Eye (tissue), 1 donor: ENCODE results near the gene IPPK.
"Not testable (repeated sequence)": the region's sequence is repeated elsewhere in the genome, so short reads cannot be mapped to it uniquely, and the experiment has no call there.

Experiments used
- DNase-seq: peaks from one replicate; pipeline ENCODE4 v3.0.0-alpha.2; 2015

IPPK gene

GRCh38 chr9:92613268-92614122 is 56.4 kb downstream of the IPPK start:
- DNase-seq = no peak

- DNase-seq = no peak
Measured at GRCh38 chr9:92612816-92613215, 57.1 kb downstream of the IPPK start.

DNA sequence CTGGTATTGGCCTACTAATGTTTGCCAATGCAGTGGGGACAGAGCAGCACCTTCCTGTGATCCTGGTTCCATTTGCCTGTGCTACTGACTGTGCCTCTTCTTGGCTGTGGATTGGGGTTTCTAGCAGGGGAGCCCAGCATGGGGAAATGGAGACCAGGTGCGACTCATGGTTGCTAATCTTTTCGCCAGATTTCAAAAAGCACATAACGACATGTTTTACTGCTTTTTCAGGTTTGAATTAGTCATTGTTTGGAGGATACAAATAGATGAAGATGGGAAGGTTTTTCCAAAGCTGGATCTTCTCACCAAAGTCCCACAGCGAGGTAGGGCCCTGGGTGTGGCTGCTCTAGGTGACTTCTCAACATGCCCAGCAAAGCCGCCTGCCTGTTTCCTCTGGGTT is 57.6 kb downstream of the IPPK start:
- no peak for DNase-seq

- no peak for DNase-seq
Measured at GRCh38 chr9:92611621-92612285, 58.2 kb downstream of the IPPK start.

DNA sequence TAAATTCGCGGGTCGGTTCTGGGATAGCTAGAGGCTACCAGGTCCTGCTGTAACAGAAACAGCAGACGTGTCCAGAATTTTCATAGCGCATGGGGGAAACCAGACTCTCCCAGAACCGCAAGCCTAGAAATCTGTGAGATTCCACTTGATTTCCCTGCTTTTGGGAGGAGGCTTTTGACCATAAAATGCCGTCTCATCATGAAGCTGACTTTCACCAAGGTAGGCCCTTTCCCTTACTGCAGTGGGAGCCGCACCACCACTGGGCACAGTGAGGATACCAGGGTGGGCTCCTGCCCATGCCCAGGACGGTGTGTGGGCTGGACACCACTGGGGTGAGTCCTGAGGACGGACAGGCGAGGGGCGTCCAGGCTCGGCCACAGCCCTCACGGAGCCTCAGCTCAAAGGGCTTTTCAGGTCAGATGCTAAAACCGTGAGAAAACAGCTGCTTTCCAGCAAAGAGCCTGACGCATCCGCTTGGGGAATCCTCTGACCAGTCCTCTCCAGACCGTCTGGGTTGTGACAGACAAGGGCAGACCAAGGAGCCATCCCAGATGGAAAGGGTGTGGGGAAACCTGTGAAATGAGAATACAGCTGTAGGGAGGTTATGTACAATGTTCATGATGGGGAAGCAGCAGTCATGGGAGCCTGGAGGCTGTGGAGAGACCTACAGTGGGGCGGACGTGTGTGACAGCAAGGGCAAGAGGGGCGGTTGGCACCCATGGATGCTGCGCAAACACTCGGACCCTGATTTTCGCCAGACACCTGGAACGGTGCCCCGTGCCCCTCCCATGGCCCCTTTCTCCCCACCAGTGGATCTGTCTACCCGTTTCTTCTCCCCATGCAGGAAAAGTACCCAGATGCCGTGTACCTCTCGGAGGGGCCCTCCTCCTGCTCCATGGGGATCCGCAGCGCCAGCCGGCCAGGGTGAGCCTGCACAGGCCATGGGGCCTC is 59.2 kb downstream of the IPPK start:
- DNase-seq = no peak

GRCh38 chr9:92608909-92609445 is 61.0 kb downstream of the IPPK start:
- peak; percentile 57 for DNase-seq

DNA sequence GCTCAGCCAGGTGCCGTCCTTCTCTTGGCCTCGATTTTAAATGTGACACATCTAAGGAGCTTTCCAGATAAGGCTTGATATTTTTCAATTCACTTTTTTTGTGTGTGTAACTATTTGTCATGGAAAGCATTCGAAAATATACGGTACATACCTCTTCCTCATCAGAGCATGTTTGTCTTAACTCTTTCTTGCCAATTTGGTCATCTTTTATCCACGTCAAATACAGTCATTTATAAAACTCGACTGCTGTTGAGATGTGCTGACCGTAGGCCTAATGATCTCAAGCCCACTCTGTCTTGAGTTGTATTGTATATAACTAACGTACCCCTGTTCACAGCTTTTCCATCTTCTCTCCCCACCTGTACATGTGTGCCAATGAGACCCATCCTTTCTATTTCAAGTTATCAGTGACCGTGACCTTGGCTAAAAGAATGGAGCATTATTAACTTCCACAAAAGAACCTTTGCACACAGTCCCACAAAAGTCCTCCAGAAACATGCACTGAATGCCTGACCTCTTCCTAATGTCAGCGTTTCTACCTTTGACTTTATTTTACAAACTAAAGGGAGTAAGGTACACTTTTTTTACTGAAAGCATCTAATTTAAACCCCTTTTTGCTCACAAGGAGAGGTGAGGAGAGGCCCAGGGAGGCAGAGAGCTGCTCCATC is 61.6 kb downstream of the IPPK start:
- DNase-seq = no peak

DNA sequence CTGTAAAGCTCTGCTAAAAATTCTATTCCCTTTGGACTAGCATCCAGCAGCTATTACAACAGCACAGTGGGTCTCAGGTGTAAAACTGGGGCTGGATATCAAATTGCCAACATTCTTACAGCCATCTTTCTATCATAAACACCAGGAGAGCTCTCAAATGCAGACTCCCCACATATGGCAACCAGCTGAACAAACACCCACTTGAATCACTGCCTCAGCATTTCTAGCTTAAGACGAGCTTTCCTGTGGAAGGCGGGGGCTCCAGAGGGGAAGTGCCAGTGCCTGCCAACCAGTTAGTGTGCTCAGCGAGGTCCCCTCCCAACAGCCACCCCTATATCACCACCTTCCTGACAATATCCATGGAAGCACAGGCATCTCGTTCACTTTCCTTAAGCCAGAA is 62.2 kb downstream of the IPPK start:
- peak; percentile 83 for DNase-seq

GRCh38 chr9:92607088-92607487 is 62.8 kb downstream of the IPPK start:
- DNase-seq = no peak

GRCh38 chr9:92605224-92605623 is 64.7 kb downstream of the IPPK start:
- DNase-seq = no peak

DNA sequence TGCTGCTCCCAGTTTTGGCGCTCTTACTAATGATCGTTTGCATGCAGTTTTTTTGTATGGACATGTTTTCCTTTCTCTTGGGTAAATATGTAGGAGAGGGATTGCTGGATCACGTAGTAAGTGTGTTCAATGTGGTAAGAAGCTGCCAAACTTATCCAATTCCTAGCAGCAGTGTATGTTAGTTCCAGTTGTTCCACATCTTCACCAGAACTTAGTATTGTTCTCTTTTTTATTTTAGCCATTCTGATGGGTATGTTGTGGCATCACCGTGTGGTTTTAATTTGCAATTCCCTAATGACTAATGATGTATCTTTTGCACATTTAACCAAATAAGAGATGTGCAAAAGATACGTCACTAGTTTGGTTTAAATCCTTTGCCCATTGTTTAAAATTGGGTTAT is 65.9 kb downstream of the IPPK start:
- no peak for DNase-seq

DNA sequence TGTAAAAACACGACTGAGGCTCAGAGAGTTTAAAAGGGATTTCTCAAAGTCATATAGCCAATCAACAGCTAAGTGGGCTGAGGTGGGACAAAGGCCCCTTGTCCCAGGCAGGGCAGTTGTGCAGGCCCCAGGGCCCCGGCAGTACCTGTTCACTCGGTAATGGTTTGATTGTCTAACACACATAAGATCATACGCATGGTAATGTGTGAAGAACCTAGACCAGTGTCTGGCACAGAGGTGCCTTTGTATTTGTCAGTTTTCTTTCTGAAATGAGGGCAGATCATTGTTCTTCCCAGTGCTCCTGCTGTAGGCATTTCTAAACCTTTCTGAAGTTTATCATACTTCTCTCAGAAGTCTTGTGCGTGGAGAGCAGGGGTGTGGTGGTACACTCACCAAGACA is 66.8 kb downstream of the IPPK start:
- no peak for DNase-seq

- DNase-seq = no peak
Measured at GRCh38 chr9:92602413-92602812, 67.5 kb downstream of the IPPK start.

- DNase-seq = no peak
Measured at GRCh38 chr9:92601451-92601850, 68.5 kb downstream of the IPPK start.

DNA sequence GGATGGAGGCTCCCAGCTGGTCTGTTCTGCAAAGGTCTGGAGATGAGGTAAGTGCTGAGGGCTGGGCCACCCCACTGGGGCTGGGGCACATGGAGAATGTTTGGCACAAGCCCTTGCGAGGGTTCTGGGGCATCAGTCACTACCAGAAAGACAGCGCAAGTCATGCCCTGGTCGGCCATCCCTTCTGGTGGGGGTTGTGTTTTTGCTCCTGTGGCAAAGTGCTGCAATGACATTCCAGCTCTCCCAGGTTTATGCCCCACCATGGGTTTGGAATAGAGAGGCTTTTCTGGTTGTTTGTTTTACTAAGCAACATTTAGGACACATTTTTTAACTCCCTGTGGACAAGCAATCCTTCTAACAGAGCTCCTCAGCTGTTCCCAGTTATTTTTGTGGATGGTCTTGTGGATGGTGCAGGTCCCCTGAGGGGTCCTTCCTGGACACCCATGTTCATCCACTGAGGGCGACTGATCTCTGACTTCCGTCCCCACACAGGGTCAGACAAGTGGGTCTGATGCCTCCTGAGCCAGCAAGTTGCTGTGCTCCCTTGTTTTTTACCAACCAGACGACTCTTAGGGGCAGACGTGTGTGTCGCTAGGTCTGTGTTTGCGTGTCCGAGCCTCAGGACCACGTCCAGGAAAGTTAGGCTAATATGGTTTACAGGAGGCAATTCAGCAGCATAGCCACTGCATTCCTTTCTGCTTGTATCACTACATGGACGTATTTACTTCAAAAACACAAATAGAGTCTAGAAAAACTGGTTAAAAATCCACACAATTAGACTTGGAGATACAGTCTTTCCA is 69.3 kb downstream of the IPPK start:
- no peak for DNase-seq

GRCh38 chr9:92599938-92600461 is 69.9 kb downstream of the IPPK start:
- no peak for DNase-seq

DNA sequence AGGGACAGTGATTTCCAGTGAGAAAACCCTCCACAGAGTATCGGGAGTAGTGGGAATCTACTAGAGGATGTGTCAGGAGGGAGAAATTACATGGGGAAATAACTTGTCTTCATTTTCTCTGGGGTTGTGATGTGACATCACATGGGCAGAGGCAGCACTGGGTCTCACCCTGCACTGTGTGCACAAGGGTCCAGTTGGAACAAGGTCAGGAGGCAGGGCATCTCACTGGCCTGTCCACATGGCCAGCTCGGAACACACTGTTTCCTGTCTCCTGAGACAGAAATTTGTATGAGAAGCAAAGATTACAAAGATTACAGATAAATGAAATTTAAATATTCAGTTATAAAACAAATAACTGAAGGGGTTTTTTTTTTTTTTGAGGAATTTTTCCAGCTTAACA is 71.5 kb downstream of the IPPK start:
- DNase-seq = no peak

- DNase-seq = no peak
Measured at GRCh38 chr9:92595930-92596329, 74.0 kb downstream of the IPPK start.

DNA sequence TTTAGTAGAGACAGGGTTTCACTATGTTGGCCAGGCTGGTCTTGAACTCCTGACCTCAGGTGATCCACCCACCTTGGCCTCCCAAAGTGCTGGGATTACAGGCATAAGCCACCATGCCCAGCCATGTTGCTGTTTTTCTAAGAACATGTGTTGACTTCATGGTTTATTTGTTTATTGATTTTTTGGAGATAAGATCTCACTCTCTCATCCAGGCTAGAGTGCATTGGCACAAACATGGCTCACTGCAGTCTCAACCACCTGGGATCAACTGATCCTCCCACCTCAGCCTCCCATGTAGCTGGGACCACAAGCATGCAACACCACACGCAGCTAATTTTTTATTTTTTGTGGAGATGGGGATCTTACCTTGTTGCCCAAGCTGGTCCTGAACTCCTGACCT is 74.9 kb downstream of the IPPK start:
- not testable (repeated sequence) for DNase-seq

DNA sequence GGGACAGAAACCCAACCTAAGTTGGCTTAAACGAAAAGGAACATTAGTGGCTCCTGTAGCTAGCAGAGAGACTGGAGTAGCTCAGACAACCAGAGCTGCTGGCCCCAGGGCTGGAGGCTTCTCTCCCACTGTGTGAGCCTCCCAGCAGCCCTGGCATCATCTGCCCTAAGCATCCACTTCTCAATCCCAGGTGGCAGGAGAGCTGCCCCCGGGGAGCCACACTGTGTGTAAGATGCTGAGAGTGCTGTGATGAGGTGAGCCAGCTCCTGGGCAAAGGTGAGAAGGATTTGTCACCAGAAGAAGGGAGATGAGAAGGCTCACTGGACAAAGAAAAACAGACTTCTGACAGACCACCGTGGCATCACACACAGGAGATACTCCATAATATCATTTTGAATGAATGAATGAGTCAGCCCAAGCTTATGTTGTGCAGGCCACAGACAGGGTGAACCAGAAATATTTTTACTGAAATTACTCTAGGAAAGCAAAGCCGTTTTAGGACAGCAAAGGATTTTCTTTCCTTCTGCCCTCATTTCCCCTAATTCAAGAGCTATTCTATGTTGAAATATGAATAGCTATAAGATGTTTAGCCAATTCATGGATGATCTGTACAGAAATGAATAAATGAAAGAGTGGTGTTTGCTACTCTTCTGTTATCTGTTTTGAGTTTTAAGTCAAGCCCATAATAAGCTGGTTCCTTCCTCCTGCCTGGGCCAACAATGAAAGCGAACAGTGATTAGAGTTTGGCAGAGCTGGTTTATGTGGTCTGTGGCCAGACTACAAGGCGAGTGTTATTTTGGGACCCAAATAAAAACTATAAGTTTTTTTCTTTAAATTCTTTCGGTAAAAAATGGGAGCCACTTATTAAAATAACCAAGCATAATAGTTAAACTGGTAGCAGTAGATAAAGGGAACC is 76.7 kb downstream of the IPPK start:
- DNase-seq = no peak
